H9 (cell line): ENCODE results near the gene FLRT2. TPM values are rescaled to one million over a fixed set of nuclear protein-coding genes. Genes with fewer than 3 reads are reported as not detected.

Experiments
- DNase-seq: peaks from one replicate; pipeline ENCODE4 v3.0.0-alpha.2; 2017
- H2AFZ ChIP-seq: one replicate; pipeline ENCODE4 v1.6.1; 2013; ENCODE audit warnings: mild to moderate bottlenecking, low read length, control low read depth, moderate library complexity
- H2AK5ac ChIP-seq: 2 replicates; pipeline ENCODE4 v1.6.1; 2013; ENCODE audit warnings: low read length, control low read depth, mixed read lengths; ENCODE audit not compliant: insufficient read length
- H2BK120ac ChIP-seq: one replicate; pipeline ENCODE4 v1.6.1; 2013; ENCODE audit warnings: low read depth, mild to moderate bottlenecking, low read length, control low read depth, inconsistent platforms; ENCODE audit not compliant: poor library complexity, severe bottlenecking
- H2BK12ac ChIP-seq: 2 replicates; pipeline ENCODE4 v1.6.1; 2013; ENCODE audit warnings: low read length, control low read depth, mixed read lengths, low read depth; ENCODE audit not compliant: insufficient read length
- H2BK15ac ChIP-seq: 2 replicates; pipeline ENCODE4 v1.6.1; 2013; ENCODE audit warnings: low read depth, low read length, control low read depth
- H2BK20ac ChIP-seq: one replicate; pipeline ENCODE4 v1.6.1; 2013; ENCODE audit warnings: low read depth, mild to moderate bottlenecking, low read length, control low read depth, inconsistent platforms; ENCODE audit not compliant: poor library complexity, severe bottlenecking
- H2BK5ac ChIP-seq: 2 replicates; pipeline ENCODE4 v1.6.1; 2013; ENCODE audit warnings: low read length, control low read depth, mixed read lengths; ENCODE audit not compliant: insufficient read length
- H3K14ac ChIP-seq: 2 replicates; pipeline ENCODE4 v1.6.1; 2013; ENCODE audit warnings: low read length, control low read depth; ENCODE audit not compliant: insufficient read depth
- H3K18ac ChIP-seq: 2 replicates; pipeline ENCODE4 v1.6.1; 2013; ENCODE audit warnings: low read depth, mild to moderate bottlenecking, mixed read lengths, low read length, control low read depth; ENCODE audit not compliant: insufficient read length
- H3K23ac ChIP-seq: 2 replicates; pipeline ENCODE4 v1.6.1; 2013; ENCODE audit warnings: low read length, control low read depth, mixed read lengths, low read depth; ENCODE audit not compliant: insufficient read length
- H3K23me2 ChIP-seq: 2 replicates; pipeline ENCODE4 v1.6.1; 2013; ENCODE audit warnings: low read depth, mild to moderate bottlenecking, mixed read lengths, low read length, control low read depth; ENCODE audit not compliant: insufficient read length, poor library complexity, severe bottlenecking
- H3K27ac ChIP-seq: 2 replicates; pipeline ENCODE4 v1.5.1; 2013; ENCODE audit warnings: low read length, control low read depth, mixed read lengths, low read depth; ENCODE audit not compliant: insufficient read length
- H3K27me3 ChIP-seq: 2 replicates; pipeline ENCODE4 v1.6.1; 2013; ENCODE audit warnings: low read length, control low read depth, inconsistent platforms; ENCODE audit not compliant: insufficient read depth
- H3K4ac ChIP-seq: 2 replicates; pipeline ENCODE4 v1.6.1; 2013; ENCODE audit warnings: low read depth, mild to moderate bottlenecking, control low read depth, inconsistent platforms, low read length, moderate library complexity
- H3K4me1 ChIP-seq: 2 replicates; pipeline ENCODE4 v1.6.1; 2013; ENCODE audit warnings: low read length, control low read depth, inconsistent platforms; ENCODE audit not compliant: insufficient read depth
- H3K4me2 ChIP-seq: 2 replicates; pipeline ENCODE4 v1.6.1; 2013; ENCODE audit warnings: low read length, control low read depth, mixed read lengths; ENCODE audit not compliant: insufficient read length, insufficient read depth
- H3K56ac ChIP-seq: 2 replicates; pipeline ENCODE4 v1.6.1; 2013; ENCODE audit warnings: low read depth, mild to moderate bottlenecking, mixed read lengths, low read length, control low read depth; ENCODE audit not compliant: insufficient read length
- H3K79me1 ChIP-seq: 2 replicates; pipeline ENCODE4 v1.6.1; 2013; ENCODE audit warnings: low read depth, mild to moderate bottlenecking, moderate library complexity, low read length, control low read depth, inconsistent platforms; ENCODE audit not compliant: insufficient read depth, poor library complexity, severe bottlenecking
- H3K79me2 ChIP-seq: 2 replicates; pipeline ENCODE4 v1.6.1; 2013; ENCODE audit warnings: low read length, control low read depth, inconsistent platforms; ENCODE audit not compliant: insufficient read depth
- H3K9ac ChIP-seq: 2 replicates; pipeline ENCODE4 v1.6.1; 2013; ENCODE audit warnings: low read length, control low read depth, mixed read lengths; ENCODE audit not compliant: insufficient read length; ENCODE audit errors: extremely low read depth
- H3K9me3 ChIP-seq: one replicate; pipeline ENCODE4 v1.6.1; 2013; ENCODE audit warnings: low read depth, low read length, inconsistent platforms; ENCODE audit not compliant: control insufficient read depth
- H3T11ph ChIP-seq: one replicate; pipeline ENCODE4 v1.6.1; 2013; ENCODE audit warnings: mild to moderate bottlenecking, low read length, control low read depth, inconsistent platforms
- H4K20me1 ChIP-seq: one replicate; pipeline ENCODE4 v1.6.1; 2013; ENCODE audit not compliant: control insufficient read depth, insufficient read length, insufficient read depth
- H4K5ac ChIP-seq: 2 replicates; pipeline ENCODE4 v1.6.1; 2013; ENCODE audit warnings: low read depth, mild to moderate bottlenecking, mixed read lengths, low read length, control low read depth; ENCODE audit not compliant: insufficient read length
- H4K8ac ChIP-seq: replicated peaks from 2 replicates; pipeline ENCODE4 v1.6.1; 2013; ENCODE audit warnings: low read length, control low read depth, mixed read lengths, low read depth; ENCODE audit not compliant: insufficient read length
- H4K91ac ChIP-seq: 2 replicates; pipeline ENCODE4 v1.6.1; 2013; ENCODE audit warnings: low read depth, mild to moderate bottlenecking, moderate library complexity, mixed read lengths, low read length, control low read depth; ENCODE audit not compliant: insufficient read length
- H3K27ac Mint-ChIP-seq, 3 experiments: 2 replicates in 2 of 3; 3 replicates in 1 of 3; pipeline ENCODE4 v1.8.0; 2020 to 2021; ENCODE audit warnings: mixed read lengths in 3 of 3, mild to moderate bottlenecking in 1 of 3, moderate library complexity in 1 of 3
- H3K27me3 Mint-ChIP-seq: 2 replicates; pipeline ENCODE4 v1.8.0; 2021; ENCODE audit warnings: low read depth, mild to moderate bottlenecking, moderate library complexity, mixed read lengths
- H3K36me3 Mint-ChIP-seq, 3 experiments: 2 replicates in 2 of 3; 3 replicates in 1 of 3; pipeline ENCODE4 v1.8.0; 2020 to 2021; ENCODE audit warnings: low read depth in 3 of 3, mixed read lengths in 3 of 3; ENCODE audit not compliant: insufficient read depth in 1 of 3
- H3K4me1 Mint-ChIP-seq, 2 experiments: 2 replicates each; pipeline ENCODE4 v1.8.0; 2020; ENCODE audit warnings: mixed read lengths in 2 of 2
- H3K4me3 Mint-ChIP-seq, 2 experiments: 2 replicates in 1 of 2; 3 replicates in 1 of 2; pipeline ENCODE4 v1.8.0; 2020 to 2021; ENCODE audit warnings: mild to moderate bottlenecking in 2 of 2, mixed read lengths in 2 of 2, moderate library complexity in 1 of 2
- H3K9me3 Mint-ChIP-seq, 2 experiments: 2 replicates in 1 of 2; 3 replicates in 1 of 2; pipeline ENCODE4 v1.8.0; 2020; ENCODE audit warnings: mild to moderate bottlenecking in 2 of 2, mixed read lengths in 2 of 2, moderate library complexity in 1 of 2
- WGBS: extraction: QIAGEN DNeasy Blood & Tissue Kit; methylation state at CpG from one replicate; pipeline ENCODE4 v1.1.7; 2013; ENCODE audit warnings: missing lambda C conversion rate, low lambda C conversion rate, mixed read lengths; ENCODE audit not compliant: insufficient read length; ENCODE audit errors: extremely low coverage; 5-methylcytosine and 5-hydroxymethylcytosine counted together
- total RNA-seq: library from RNA; stranded (reverse); gene quantifications from 2 replicates; pipeline ENCODE4 v1.2.1, GENCODE V29; 2021
- TF ChIP-seq, protein P1 (sequence below): fragments of 200-600 bp; sonication (generic); conservative IDR thresholded peaks from 3 replicates; pipeline ENCODE4 v1.8.0; 2021; ENCODE audit warnings: antibody characterized with exemption, mild to moderate bottlenecking

The FLRT2 gene
- total RNA-seq, 1 experiment from 2014 or later = 3.3 TPM

DNA sequence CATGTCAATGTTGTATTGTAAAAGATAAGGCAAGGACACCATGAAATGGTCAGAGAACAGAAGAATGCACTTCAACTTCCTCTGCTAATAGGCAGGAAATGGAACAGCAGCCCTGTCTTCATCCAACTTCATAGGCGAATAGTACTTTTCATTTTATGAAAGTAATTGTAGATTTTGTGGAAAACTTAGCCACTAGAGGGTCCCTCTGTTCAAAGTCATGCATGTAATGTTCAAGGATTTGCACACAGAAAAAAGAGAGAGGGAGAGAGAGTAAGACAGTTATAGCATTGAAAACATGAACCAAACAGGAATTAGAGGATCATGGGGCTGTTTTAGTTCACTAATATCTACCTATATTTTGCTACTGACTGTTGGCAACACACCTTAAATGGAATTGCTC is 172.2 kb downstream of the FLRT2 start:
- no peak overlapping the region for H3K27ac Mint-ChIP-seq

More for the DNA sequence above, 172.2 kb downstream of the FLRT2 start:
- no peak overlapping the region for H3T11ph ChIP-seq
- no peak overlapping the region for H4K5ac ChIP-seq
- H3K4me1 ChIP-seq = no peaks in the 10 kb centered on the region
- H3K18ac ChIP-seq = no peak overlapping the region
- no peak overlapping the region for H2BK20ac ChIP-seq
- H2BK15ac ChIP-seq = no peak overlapping the region
- H2BK5ac ChIP-seq = no peak overlapping the region
- no peaks in the 10 kb centered on the region for H4K20me1 ChIP-seq
- no peak overlapping the region for H2AK5ac ChIP-seq
- no peak overlapping the region for H2AFZ ChIP-seq
- Mint-ChIP-seq H3K36me3 (no peaks in the 10 kb centered on the region), H3K27me3 (no peaks in the 10 kb centered on the region), H3K4me3 (no peak overlapping the region), H3K9me3 (peaks cover 0 to 3% of the 10 kb centered on the region in 2 experiments; a peak in 1 of 5 replicates), H3K4me1 (no peaks in the 10 kb centered on the region)
- no peak overlapping the region for H4K91ac ChIP-seq
- H4K8ac ChIP-seq = no peak overlapping the region
- H3K9ac ChIP-seq = no peak overlapping the region
- TF ChIP-seq, protein P1, sequence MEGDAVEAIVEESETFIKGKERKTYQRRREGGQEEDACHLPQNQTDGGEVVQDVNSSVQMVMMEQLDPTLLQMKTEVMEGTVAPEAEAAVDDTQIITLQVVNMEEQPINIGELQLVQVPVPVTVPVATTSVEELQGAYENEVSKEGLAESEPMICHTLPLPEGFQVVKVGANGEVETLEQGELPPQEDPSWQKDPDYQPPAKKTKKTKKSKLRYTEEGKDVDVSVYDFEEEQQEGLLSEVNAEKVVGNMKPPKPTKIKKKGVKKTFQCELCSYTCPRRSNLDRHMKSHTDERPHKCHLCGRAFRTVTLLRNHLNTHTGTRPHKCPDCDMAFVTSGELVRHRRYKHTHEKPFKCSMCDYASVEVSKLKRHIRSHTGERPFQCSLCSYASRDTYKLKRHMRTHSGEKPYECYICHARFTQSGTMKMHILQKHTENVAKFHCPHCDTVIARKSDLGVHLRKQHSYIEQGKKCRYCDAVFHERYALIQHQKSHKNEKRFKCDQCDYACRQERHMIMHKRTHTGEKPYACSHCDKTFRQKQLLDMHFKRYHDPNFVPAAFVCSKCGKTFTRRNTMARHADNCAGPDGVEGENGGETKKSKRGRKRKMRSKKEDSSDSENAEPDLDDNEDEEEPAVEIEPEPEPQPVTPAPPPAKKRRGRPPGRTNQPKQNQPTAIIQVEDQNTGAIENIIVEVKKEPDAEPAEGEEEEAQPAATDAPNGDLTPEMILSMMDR = no peak
- H3K23ac ChIP-seq = no peak overlapping the region
- WGBS = no CpG with 5 or more reads among the region's 1 CpG
- H2BK12ac ChIP-seq = no peak overlapping the region
- H3K4me2 ChIP-seq = no peak overlapping the region
- no peaks in the 10 kb centered on the region for H3K23me2 ChIP-seq
- no peak overlapping the region for H3K4ac ChIP-seq
- H2BK120ac ChIP-seq = no peak overlapping the region
- no peak overlapping the region for H3K14ac ChIP-seq
- no peak overlapping the region for H3K27ac ChIP-seq
- H3K27me3 ChIP-seq = no peaks in the 10 kb centered on the region
- DNase-seq = no peak
- H3K56ac ChIP-seq = no peak overlapping the region
- no peaks in the 10 kb centered on the region for H3K9me3 ChIP-seq
- H3K79me1 ChIP-seq = no peaks in the 10 kb centered on the region
- H3K79me2 ChIP-seq = no peaks in the 10 kb centered on the region
